ENCODE measurements around the gene ANKRD29. TPM values are rescaled to one million over a fixed set of nuclear protein-coding genes. Genes with fewer than 3 reads are reported as not detected.

Gene ANKRD29
- total RNA-seq, 2 donors from 2014 or later = 5.6 to 8.5 TPM

DNA sequence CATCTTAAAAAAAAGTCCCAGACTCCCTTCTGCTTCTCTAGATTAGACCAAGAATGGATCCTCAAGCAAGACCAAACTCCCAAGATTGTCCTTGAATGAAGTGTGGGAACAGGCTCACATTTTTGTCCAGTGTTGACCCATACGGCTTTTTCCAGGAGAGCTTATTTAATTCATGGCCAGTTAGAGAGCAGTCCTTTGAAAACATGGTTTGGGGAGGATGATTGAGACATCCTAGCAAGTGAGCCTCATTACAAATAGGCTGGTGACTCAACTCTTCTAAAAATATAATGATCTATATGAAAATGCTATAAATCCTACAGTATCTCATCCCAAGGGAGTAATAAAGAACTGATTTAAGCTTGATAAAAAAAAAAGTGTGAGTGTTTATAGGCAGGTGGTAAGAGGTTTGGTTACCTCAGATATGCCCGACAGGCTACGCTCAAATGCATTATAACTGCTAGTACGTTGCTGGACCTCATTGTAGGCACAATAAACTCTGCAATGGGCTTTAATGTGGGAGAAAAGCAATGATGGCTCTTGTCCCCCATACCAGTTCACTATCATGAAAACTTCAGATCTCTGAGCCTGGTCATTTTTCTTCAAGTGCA, 17.0 kb downstream of the ANKRD29 start:
- H3K4me1 ChIP-seq (replicated peaks) = no peaks in the 10 kb centered on the region
- intact Hi-C loops (cut with DNase I) = no loop called here
- H3K36me3 ChIP-seq = no peaks in the 10 kb centered on the region
- no peak for DNase-seq (ENCODE audit: low spot score)
- no peak overlapping the region for H3K4me3 ChIP-seq
- TF ChIP-seq, protein P1, sequence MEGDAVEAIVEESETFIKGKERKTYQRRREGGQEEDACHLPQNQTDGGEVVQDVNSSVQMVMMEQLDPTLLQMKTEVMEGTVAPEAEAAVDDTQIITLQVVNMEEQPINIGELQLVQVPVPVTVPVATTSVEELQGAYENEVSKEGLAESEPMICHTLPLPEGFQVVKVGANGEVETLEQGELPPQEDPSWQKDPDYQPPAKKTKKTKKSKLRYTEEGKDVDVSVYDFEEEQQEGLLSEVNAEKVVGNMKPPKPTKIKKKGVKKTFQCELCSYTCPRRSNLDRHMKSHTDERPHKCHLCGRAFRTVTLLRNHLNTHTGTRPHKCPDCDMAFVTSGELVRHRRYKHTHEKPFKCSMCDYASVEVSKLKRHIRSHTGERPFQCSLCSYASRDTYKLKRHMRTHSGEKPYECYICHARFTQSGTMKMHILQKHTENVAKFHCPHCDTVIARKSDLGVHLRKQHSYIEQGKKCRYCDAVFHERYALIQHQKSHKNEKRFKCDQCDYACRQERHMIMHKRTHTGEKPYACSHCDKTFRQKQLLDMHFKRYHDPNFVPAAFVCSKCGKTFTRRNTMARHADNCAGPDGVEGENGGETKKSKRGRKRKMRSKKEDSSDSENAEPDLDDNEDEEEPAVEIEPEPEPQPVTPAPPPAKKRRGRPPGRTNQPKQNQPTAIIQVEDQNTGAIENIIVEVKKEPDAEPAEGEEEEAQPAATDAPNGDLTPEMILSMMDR (IDR thresholded peaks at IDR 0.05) = no peak
- TF ChIP-seq POLR2A (IDR thresholded peaks at IDR 0.05) (no peak), POLR2AphosphoS5 (IDR thresholded peaks at IDR 0.05) (no peak)
- 94% methylated on average over 4 of the region's 4 CpGs for WGBS
- H3K27ac ChIP-seq = no peak overlapping the region
- H3K9me3 ChIP-seq = no peaks in the 10 kb centered on the region
- no peaks in the 10 kb centered on the region for H3K27me3 ChIP-seq (replicated peaks; ENCODE audit: insufficient read depth)

DNA sequence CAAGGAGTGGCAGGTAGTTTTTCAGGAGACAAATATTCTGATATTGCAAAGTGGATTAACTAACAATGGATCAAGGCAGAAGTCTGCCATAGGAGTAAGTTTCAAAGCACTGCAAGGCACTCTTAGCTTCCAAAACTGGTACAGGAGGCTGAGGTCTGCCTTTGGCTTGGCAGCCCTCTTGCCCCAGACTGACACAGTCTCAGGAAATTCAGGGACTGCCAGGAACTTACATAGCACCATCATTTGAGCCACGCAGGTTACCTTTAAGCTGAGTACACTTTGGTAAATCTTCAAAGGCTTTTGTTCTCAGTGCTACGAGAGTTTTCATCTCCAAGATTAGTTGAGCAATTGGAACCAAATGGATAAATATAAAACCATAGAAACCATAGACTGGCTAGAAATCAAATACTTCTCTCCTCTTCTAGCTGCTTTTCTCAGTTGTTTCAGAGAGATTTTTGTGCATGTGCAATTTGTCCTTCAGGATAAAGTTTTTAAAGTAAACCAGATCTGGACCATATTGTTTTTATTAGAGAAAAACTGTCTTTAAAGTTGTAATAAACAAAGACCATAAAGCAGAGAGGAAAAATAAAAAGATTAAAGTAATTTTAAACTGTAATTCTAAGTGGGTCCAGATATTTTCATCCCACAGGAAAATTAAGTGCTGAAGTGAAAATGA, 18.8 kb downstream of the ANKRD29 start:
- no peaks in the 10 kb centered on the region for H3K36me3 ChIP-seq
- no peak overlapping the region for H3K27ac ChIP-seq
- DNase-seq (ENCODE audit: low spot score) = no peak
- intact Hi-C loops (cut with DNase I) = no loop called here
- no peak overlapping the region for H3K4me3 ChIP-seq
- H3K4me1 ChIP-seq (replicated peaks) = no peaks in the 10 kb centered on the region
- WGBS = 45% methylated on average over 2 of the region's 2 CpGs
- TF ChIP-seq POLR2AphosphoS5 (IDR thresholded peaks at IDR 0.05) = no peak
- TF ChIP-seq POLR2A (IDR thresholded peaks at IDR 0.05) = no peak
- TF ChIP-seq, protein P1 (IDR thresholded peaks at IDR 0.05) = no peak
- no peaks in the 10 kb centered on the region for H3K27me3 ChIP-seq (replicated peaks; ENCODE audit: insufficient read depth)
- no peaks in the 10 kb centered on the region for H3K9me3 ChIP-seq

DNA sequence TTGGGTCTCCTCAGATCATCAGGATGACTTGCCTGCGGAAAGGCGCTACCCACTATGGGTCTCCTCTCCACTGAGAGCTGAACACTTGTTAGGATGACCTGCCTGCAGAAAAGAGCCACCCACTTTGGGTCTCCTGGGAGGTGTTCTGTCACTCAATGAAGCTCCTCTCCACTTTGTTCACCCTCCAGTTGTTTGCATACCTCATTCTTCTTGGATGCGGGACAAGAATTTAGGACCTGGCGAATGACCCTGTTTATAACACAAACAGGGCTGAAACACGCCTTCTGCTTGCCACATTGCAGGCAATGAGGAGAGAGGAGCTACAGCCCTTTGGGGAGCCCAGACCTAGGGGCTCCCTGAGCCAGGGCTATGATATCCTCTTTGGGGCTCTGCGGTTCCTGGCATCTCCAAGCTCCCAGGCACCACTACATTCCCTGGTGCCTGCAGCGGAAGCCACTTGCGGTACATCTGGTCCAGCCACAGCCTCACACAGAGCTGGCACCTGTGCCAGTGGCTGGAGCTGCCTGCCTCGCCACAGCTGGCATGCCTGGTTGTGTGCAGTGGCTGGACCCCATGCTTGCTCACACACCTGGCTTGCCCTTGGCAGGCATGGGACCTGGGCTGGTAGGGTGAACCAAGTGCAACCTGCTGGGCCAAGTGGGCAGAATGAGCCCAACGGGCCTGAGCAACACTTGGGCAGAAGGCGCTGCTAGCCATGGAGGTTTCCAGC, 20.6 kb downstream of the ANKRD29 start:
- no peak overlapping the region for H3K4me3 ChIP-seq
- H3K9me3 ChIP-seq = no peaks in the 10 kb centered on the region
- WGBS = 65% methylated on average over 11 of the region's 11 CpGs
- TF ChIP-seq, protein P1 (IDR thresholded peaks at IDR 0.05) = no peak
- no peak for TF ChIP-seq POLR2AphosphoS5 (IDR thresholded peaks at IDR 0.05)
- TF ChIP-seq POLR2A (IDR thresholded peaks at IDR 0.05) = no peak
- no peak for DNase-seq (ENCODE audit: low spot score)
- no peaks in the 10 kb centered on the region for H3K4me1 ChIP-seq (replicated peaks)
- no peaks in the 10 kb centered on the region for H3K27me3 ChIP-seq (replicated peaks; ENCODE audit: insufficient read depth)
- H3K36me3 ChIP-seq = no peaks in the 10 kb centered on the region
- intact Hi-C loops (cut with DNase I) = no loop called here
- no peak overlapping the region for H3K27ac ChIP-seq

DNA sequence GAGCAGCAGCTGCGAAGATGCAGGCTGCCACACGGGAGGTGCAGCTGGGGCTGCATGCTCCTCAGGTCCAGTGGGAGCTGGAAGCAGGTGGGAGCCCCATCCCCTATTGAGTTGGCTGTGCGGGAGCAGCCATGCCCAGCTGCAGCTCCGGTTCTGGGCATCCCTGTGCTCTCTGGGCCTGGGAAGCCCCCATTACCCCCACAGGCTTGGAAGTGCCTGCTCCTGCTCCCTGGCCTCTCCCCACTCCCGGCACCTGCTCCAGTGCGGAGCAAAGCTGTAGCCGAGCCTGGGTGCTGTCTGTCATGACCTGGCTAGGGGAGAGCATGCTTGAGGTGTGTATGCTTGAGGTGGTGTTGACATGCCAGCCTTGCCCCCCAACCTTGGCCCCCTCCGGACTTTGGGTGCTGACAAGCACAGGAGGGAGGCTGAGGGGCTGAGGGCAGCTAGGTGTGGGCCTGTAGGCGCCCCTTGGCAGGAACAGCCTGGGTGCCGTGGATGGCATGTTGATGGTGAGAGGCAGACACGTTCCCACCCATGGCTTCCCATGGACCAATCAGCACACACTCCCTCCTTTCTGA, 21.5 kb downstream of the ANKRD29 start:
- no peaks in the 10 kb centered on the region for H3K27me3 ChIP-seq (replicated peaks; ENCODE audit: insufficient read depth)
- no peak for DNase-seq (ENCODE audit: low spot score)
- H3K4me1 ChIP-seq (replicated peaks) = no peaks in the 10 kb centered on the region
- TF ChIP-seq POLR2A (IDR thresholded peaks at IDR 0.05) (no peak), POLR2AphosphoS5 (IDR thresholded peaks at IDR 0.05) (no peak)
- TF ChIP-seq, protein P1 (IDR thresholded peaks at IDR 0.05) = no peak
- WGBS = 91% methylated on average over 11 of the region's 11 CpGs
- H3K36me3 ChIP-seq = no peaks in the 10 kb centered on the region
- H3K27ac ChIP-seq = no peak overlapping the region
- H3K9me3 ChIP-seq = no peaks in the 10 kb centered on the region
- intact Hi-C loops (cut with DNase I) = no loop called here
- no peak overlapping the region for H3K4me3 ChIP-seq

Measured in prostate gland (tissue), 2 donors.